BLaER1 treated with 17β-estradiol and CSF1 and Interleukin-3, amounts not matched to agents 10 nM and 100 nM (cell line): ENCODE data around the gene SDF2.

ENCODE experiments used
- H3K27ac ChIP-seq, 11 experiments: shearing (Covaris generic); formaldehyde crosslinking; 2 replicates each; pipeline ENCODE4 v1.8.1; 2022
- H3K27me3 ChIP-seq, 11 experiments: shearing (Covaris generic); formaldehyde crosslinking; 2 replicates each; pipeline ENCODE4 v1.8.1; 2022
- H3K36me3 ChIP-seq, 11 experiments: shearing (Covaris generic); formaldehyde crosslinking; 2 replicates each; pipeline ENCODE4 v1.8.1; 2022
- H3K4me1 ChIP-seq, 10 experiments: shearing (Covaris generic); formaldehyde crosslinking; 2 replicates each; pipeline ENCODE4 v1.8.1; 2022
- H3K4me2 ChIP-seq, 11 experiments: shearing (Covaris generic); formaldehyde crosslinking; 2 replicates each; pipeline ENCODE4 v1.8.1; 2022
- H3K4me3 ChIP-seq, 10 experiments: shearing (Covaris generic); formaldehyde crosslinking; 2 replicates each; pipeline ENCODE4 v1.8.1; 2022
- H3K9ac ChIP-seq, 11 experiments: shearing (Covaris generic); formaldehyde crosslinking; 2 replicates each; pipeline ENCODE4 v1.8.1; 2022
- H3K9me3 ChIP-seq, 11 experiments: shearing (Covaris generic); formaldehyde crosslinking; replicated peaks in 1 of 11; 2 replicates each; pipeline ENCODE4 v1.8.1; 2022
- H4K20me1 ChIP-seq, 11 experiments: shearing (Covaris generic); formaldehyde crosslinking; 2 replicates each; pipeline ENCODE4 v1.8.1; 2022
- Cebpa-rat ChIP-seq, 11 experiments: shearing (Covaris generic); IDR thresholded peaks; 2 replicates each; pipeline ENCODE4 v1.8.1; 2022

The SDF2 gene

DNA sequence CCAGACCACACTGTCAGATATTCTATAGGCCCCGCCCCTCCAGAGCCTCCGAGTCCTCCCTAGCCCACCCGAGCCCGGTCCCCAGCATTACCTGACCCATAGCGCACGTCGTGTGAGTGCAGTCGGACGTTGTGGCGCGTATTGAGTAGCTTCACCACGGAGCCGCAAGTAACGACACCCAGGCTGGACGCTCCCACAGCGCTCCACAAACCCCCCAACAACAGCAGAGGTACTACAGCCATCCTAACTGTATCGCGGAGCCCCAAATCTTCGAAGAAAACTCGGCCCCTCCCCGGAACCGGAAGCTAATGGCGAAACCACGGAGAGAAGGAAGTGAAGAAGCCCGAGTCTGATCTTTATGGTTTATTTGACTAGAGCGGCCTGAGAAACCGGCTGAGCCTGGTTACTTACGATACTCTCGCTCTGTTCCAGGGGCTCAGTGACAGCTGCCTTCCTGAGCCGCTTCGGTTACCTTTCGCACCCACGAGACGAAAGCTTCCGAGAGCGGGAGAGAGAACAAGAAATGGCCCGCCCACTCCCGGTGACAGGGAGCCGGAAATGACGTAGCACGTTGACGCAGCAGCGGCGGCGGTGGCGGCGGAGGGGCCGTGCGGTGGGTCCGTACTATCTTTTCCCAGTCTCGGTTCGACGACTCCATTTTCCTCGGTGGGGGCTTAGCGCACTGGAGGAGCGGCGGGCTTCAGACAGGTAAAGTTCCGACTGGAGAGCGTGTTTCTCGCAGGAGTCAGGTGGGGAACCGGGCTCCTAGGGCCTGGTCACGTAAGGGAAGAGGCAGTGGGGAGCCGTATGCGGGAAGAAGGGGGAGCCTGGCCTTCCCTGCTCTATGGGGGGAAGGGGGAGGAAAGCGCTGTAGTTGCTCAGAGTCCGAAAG lies at the start of gene SDF2, which contains the start of gene SUPT6H:
Gene SDF2 (minus strand): TSS at position 272 of the 892 bp plus-strand sequence. CDS start 30 bp downstream, at position 242.
Gene SUPT6H (plus strand): TSS at position 571 of the 892 bp plus-strand sequence. CDS start 11,197 bp downstream, outside the sequence.
- Histone ChIP-seq H3K4me3 (peak within 1 kb of the TSS; percentile 72 to 96 (median 89)), H3K9ac (peak within 1 kb of the TSS; percentile 85 to 99 (median 93)), H4K20me1 (peaks cover 19 to 88% (median 57%) of the 10 kb centered on the region in 11 experiments; a peak in 17 of 22 replicates), H3K9me3 (peaks cover 6 to 20% (median 18%) of the 10 kb centered on the region in 11 experiments; a peak in 20 of 22 replicates), H3K4me2 (peak within 1 kb of the TSS; percentile 79 to 97 (median 91)), H3K4me1 (peaks cover 29 to 49% (median 37%) of the 10 kb centered on the region in 10 experiments), H3K27ac (peak within 1 kb of the TSS; percentile 85 to 99 (median 94)), H3K27me3 (no peaks in the 10 kb centered on the region), H3K36me3 (peaks cover 33 to 68% (median 59%) of the 10 kb centered on the region in 11 experiments)
- no peak for TF ChIP-seq Cebpa-rat (IDR thresholded peaks at IDR 0.05)

- Histone ChIP-seq H3K36me3 (peaks cover 20 to 39% (median 32%) of the 10 kb centered on the region in 11 experiments), H3K9ac (peak overlapping the region; percentile 86 to 96 (median 91)), H3K9me3 (no peaks in the 10 kb centered on the region), H3K27me3 (no peaks in the 10 kb centered on the region), H4K20me1 (peaks cover 0 to 30% (median 16%) of the 10 kb centered on the region in 11 experiments; a peak in 13 of 22 replicates), H3K4me2 (peak overlapping the region; percentile 94 to 99 (median 98)), H3K4me3 (peak overlapping the region; percentile 63 to 81 (median 70)), H3K4me1 (peaks cover 37 to 57% (median 42%) of the 10 kb centered on the region in 10 experiments), H3K27ac (peak overlapping the region; percentile 76 to 98 (median 94))
- no peak for TF ChIP-seq Cebpa-rat (IDR thresholded peaks at IDR 0.05)
Measured at GRCh38 chr17:28710861-28711722, 49.4 kb upstream of the SDF2 start.

DNA sequence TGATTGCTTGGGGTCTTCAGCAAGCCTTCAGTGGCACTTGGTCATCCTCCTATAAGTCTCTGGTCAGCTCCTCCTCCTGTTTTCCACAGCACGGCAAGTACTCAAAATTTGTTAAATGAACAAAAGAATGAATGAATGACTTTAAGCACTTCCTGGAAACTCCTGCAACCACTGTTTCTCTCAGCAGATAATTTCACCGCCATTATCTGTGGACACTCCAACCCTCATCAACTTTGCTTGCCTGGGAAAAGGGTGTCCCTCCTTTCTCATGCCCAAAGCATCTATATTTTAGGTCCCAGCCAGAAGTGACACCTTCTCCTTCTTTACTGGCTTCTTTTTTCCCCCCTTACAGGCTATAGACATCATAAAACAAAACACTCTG lies 45.6 kb upstream of the SDF2 start:
- no peaks in the 10 kb centered on the region for H3K9me3 ChIP-seq
- no peaks in the 10 kb centered on the region for H3K27me3 ChIP-seq
- H3K4me3 ChIP-seq: no peak overlapping the region
- H4K20me1 ChIP-seq: peaks cover 0 to 43% (median 13%) of the 10 kb centered on the region in 11 experiments; a peak in 14 of 22 replicates
- no peak overlapping the region for H3K4me2 ChIP-seq
- no peak overlapping the region for H3K9ac ChIP-seq
- peaks cover 21 to 37% (median 27%) of the 10 kb centered on the region in 10 experiments for H3K4me1 ChIP-seq
- H3K36me3 ChIP-seq: peaks cover 24 to 41% (median 34%) of the 10 kb centered on the region in 11 experiments
- H3K27ac ChIP-seq: no peak overlapping the region
- no peak for TF ChIP-seq Cebpa-rat (IDR thresholded peaks at IDR 0.05)

DNA sequence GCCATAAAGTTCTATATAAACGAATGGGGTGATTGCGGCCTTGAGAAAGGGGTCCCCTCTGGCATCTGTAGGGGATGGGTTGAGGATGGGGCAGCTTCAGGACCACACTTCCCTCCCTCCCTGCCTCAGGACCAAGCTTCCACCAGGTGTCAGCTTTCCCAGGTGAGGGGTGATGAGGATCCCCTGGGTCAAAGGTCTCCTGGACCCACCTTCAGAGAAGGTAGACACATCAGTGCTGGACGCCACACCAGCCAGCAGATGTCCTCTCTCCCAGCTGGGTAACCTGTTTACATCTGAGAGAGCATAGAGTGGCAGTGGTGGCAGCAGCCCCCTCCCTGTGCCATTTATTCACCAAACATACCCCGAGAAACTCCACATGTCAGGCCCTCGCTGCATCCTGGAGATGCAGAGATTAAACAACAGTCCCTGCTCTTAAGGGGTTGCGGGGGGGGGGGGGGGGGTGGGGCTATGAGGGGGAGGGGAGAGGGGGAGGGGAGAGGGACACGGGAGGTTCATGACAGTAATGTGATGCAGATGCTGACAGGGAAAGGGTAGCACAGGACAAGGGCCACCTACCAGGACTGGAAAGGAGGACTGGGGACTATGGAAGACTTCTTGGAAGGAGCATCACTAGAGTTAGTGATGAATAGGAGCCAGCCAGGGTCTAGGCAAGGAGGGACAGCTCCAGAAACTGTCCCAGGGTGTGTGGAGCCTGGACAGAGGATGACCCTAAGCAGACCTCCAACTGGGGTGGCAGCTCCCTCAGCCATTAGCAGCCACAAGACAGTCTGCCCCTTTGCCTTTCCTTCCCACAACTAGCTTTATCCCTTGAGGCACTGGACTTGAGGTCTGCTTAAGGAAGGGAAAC lies 45.0 kb upstream of the SDF2 start:
- H3K4me3 ChIP-seq: no peak overlapping the region
- H3K36me3 ChIP-seq: peaks cover 31 to 48% (median 41%) of the 10 kb centered on the region in 11 experiments
- H3K4me2 ChIP-seq: no peak overlapping the region
- peaks cover 15 to 31% (median 21%) of the 10 kb centered on the region in 10 experiments for H3K4me1 ChIP-seq
- no peaks in the 10 kb centered on the region for H3K27me3 ChIP-seq
- H3K9ac ChIP-seq: no peak overlapping the region
- H4K20me1 ChIP-seq: peaks cover 0 to 49% (median 16%) of the 10 kb centered on the region in 11 experiments; a peak in 14 of 22 replicates
- no peaks in the 10 kb centered on the region for H3K9me3 ChIP-seq
- H3K27ac ChIP-seq: no peak overlapping the region
- TF ChIP-seq Cebpa-rat (IDR thresholded peaks at IDR 0.05): no peak

DNA sequence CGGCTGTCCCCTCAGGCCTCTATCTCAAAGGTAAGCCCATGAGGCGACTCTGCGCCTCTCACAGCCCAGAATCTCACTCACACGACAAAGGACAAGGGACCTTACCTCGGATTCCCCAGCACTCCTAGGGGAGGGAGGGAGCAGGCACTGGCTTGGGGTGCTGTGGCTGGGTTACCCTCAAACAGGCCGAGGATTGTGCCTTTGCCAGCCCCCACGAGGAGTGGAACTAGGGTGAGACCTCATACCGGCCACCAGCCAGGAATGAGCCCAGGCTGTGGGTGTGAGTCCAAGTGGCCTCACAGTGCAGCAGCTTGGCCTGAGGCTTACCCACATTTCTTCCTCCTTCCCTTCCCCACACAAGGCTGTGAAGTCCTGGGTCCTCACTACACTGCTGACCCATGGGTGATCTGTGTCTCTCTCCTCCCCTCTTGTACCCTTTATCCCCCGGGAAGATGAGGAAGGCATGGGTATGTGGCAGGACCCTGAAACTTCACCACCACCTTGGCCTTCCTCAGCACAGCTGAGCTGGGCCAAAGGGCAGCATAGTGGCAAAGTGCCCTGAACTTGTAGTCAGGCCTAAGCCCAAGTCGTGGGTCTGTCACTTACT lies 44.1 kb upstream of the SDF2 start:
- Histone ChIP-seq H3K4me3 (no peak overlapping the region), H4K20me1 (peaks cover 0 to 58% (median 16%) of the 10 kb centered on the region in 11 experiments; a peak in 14 of 22 replicates), H3K27ac (peak overlapping the region in 2 of 11 experiments; percentile 20 to 42; a peak in 3 of 22 replicates), H3K36me3 (peaks cover 39 to 56% (median 49%) of the 10 kb centered on the region in 11 experiments), H3K27me3 (no peaks in the 10 kb centered on the region), H3K9ac (peak overlapping the region in 4 of 11 experiments; percentile 29 to 52 (median 38); a peak in 5 of 22 replicates), H3K9me3 (no peaks in the 10 kb centered on the region), H3K4me2 (0 out of 22 replicates have a peak overlapping the region, but pooled peaks of 1 of the 11 experiments have one; percentile 12), H3K4me1 (peaks cover 12 to 28% (median 18%) of the 10 kb centered on the region in 10 experiments)
- no peak for TF ChIP-seq Cebpa-rat (IDR thresholded peaks at IDR 0.05)

- peak overlapping the region in 2 of 11 experiments; percentile 20 to 42; a peak in 3 of 22 replicates for H3K27ac ChIP-seq
- no peaks in the 10 kb centered on the region for H3K9me3 ChIP-seq
- peaks cover 0 to 64% (median 16%) of the 10 kb centered on the region in 11 experiments; a peak in 14 of 22 replicates for H4K20me1 ChIP-seq
- TF ChIP-seq Cebpa-rat (IDR thresholded peaks at IDR 0.05): no peak
- H3K4me2 ChIP-seq: 0 out of 22 replicates have a peak overlapping the region, but pooled peaks of 1 of the 11 experiments have one; percentile 12
- peak overlapping the region in 5 of 11 experiments; percentile 8 to 52 (median 38); a peak in 5 of 22 replicates for H3K9ac ChIP-seq
- H3K36me3 ChIP-seq: peaks cover 46 to 63% (median 56%) of the 10 kb centered on the region in 11 experiments
- H3K4me1 ChIP-seq: peaks cover 7 to 24% (median 13%) of the 10 kb centered on the region in 10 experiments
- no peaks in the 10 kb centered on the region for H3K27me3 ChIP-seq
- H3K4me3 ChIP-seq: no peak overlapping the region
Measured at GRCh38 chr17:28705074-28705659, 43.5 kb upstream of the SDF2 start.
